ENCODE measurements around the gene PCDHB7. TPM values are rescaled to one million over a fixed set of nuclear protein-coding genes. Genes with fewer than 3 reads are reported as not detected.
A peak's percentile ranks its signal among the peaks of the same experiment; 100 is the strongest.

Gene PCDHB7
- total and polyA plus RNA-seq, 2 of the 4 experiments (the other 2 are of a cell fraction) = 0.18 to 0.38 TPM

- Histone ChIP-seq H3K27me3 (ENCODE audit: control insufficient read depth, insufficient read depth, low read length) (no peaks in the 10 kb centered on the region), H3K14ac (replicated peaks; ENCODE audit: low read depth, low read length) (no peak within 1 kb of the TSS), H3K18ac (ENCODE audit: low read depth, low read length) (no peak within 1 kb of the TSS), H3K4me2 (ENCODE audit: low read depth, low read length) (peak within 1 kb of the TSS; percentile 77), H2BK120ac (ENCODE audit: low read depth, low read length) (no peak within 1 kb of the TSS), H3K23ac (ENCODE audit: low read depth, low read length) (no peak within 1 kb of the TSS), H2AK9ac (replicated peaks; ENCODE audit: low read depth, low read length, poor library complexity) (no peak within 1 kb of the TSS), H3K56ac (ENCODE audit: extremely low read depth, insufficient read depth, low read length) (no peak within 1 kb of the TSS), H4K91ac (ENCODE audit: insufficient read depth, low read depth, low read length) (no peak within 1 kb of the TSS), H3K9ac (ENCODE audit: low read depth, low read length) (peak within 1 kb of the TSS; percentile 68; the same call in 1 of the 2 replicates), H2AK5ac (ENCODE audit: low read depth, low read length) (no peak within 1 kb of the TSS), H3K79me1 (ENCODE audit: low read depth in 1 of 2, low read length in 2 of 2) (no peaks in the 10 kb centered on the region), H2BK5ac (ENCODE audit: low read depth, low read length, poor library complexity, severe bottlenecking) (no peak within 1 kb of the TSS), H3K4me1 (ENCODE audit: control insufficient read depth, insufficient read depth, low read length) (no peaks in the 10 kb centered on the region), H3K27ac (ENCODE audit: insufficient read depth, low read length) (no peak within 1 kb of the TSS), H2BK15ac (ENCODE audit: low read depth, low read length) (no peak within 1 kb of the TSS), H3K9me1 (ENCODE audit: insufficient read depth, low read length) (no peaks in the 10 kb centered on the region), H4K20me1 (ENCODE audit: insufficient read depth, low read length) (no peaks in the 10 kb centered on the region), H2BK20ac (ENCODE audit: low read depth, low read length) (no peak within 1 kb of the TSS), H2AFZ (replicated peaks; ENCODE audit: low read length, poor library complexity) (no peak within 1 kb of the TSS), H3K4me3 (ENCODE audit: insufficient read depth, low read depth, low read length) (peak within 1 kb of the TSS; percentile 48), H3K9me3 (ENCODE audit: control insufficient read depth, insufficient read depth, low read length) (peaks cover 22% of the 10 kb centered on the region), H4K8ac (ENCODE audit: low read depth in 2 of 2, low read length in 2 of 2) (no peak within 1 kb of the TSS), H3K36me3 (ENCODE audit: control insufficient read depth, insufficient read depth, low read length) (no peaks in the 10 kb centered on the region), H4K5ac (ENCODE audit: low read depth, low read length) (no peak within 1 kb of the TSS), H3K4ac (ENCODE audit: low read depth, low read length) (no peak within 1 kb of the TSS)
- ATAC-seq (ENCODE audit: low read depth) (peak; percentile 69), DNase-seq (peak; percentile 20)
- in situ Hi-C loops (cut with MboI; ENCODE audit: low sequenced_read_pairs) = no loop called here
- BruUV-seq (replicated peaks) = no TSS peak
- dilution Hi-C loops (cut with HindIII; ENCODE audit: low sequenced_read_pairs, unreplicated experiment) = no loop called here
- CTCF ChIA-PET = interaction anchor here (0.6 to 2.4 kb wide), 5 partner anchors 148 to 341 kb away, joined by 3 to 8 read pairs (median 4); no protein-coding TSS in a partner anchor
- POLR2A ChIA-PET (ENCODE audit: unreplicated experiment) = no interaction called here
- WGBS, 2 experiments (ENCODE audit: extremely low coverage in 2 of 2, insufficient read length in 1 of 2) = 0% methylated on average over 1 of the region's 15 CpGs; no CpG with 5 or more reads in 1 of the 2 experiments
- intact Hi-C loops (cut with micrococcal nuclease) = loop anchor here (1.0 kb wide), 1 partner anchor 341 kb away; no protein-coding TSS in a partner anchor
- no peak for TF ChIP-seq MXI1 (IDR thresholded peaks at IDR 0.05; ENCODE audit: borderline replicate concordance, low read depth, low read length)
- TF ChIP-seq CTCF (conservative IDR thresholded peaks at IDR 0.05; ENCODE audit: low read depth, low read length) = peak; percentile 34
- TF ChIP-seq CHD1 (IDR thresholded peaks at IDR 0.05; ENCODE audit: low read depth, low read length) = no peak
- TF ChIP-seq FOS (IDR thresholded peaks at IDR 0.05; ENCODE audit: low read depth, low read length) = no peak
- TF ChIP-seq SMC3 (IDR thresholded peaks at IDR 0.05; ENCODE audit: low read depth, low read length) = no peak
- TF ChIP-seq BHLHE40 (IDR thresholded peaks at IDR 0.05; ENCODE audit: low read depth, low read length) = no peak
- no peak for TF ChIP-seq USF2 (IDR thresholded peaks at IDR 0.05; ENCODE audit: low read depth, low read length)
- TF ChIP-seq RAD21 (IDR thresholded peaks at IDR 0.05; ENCODE audit: low read length) = peak; percentile 33
Measured at GRCh38 chr5:141223112-141223783, 50.8 kb downstream of the PCDHB7 start, which contains the start of gene PCDHB14. Gene PCDHB14, plus strand, starts transcription at chr5:141223343. Its CDS starts 163 bp downstream, at chr5:141223506.

Measured in IMR-90 (cell line).